HG02642 (cell line): Measurements from ENCODE around the gene PIP5K1C.

Source experiments
- ATAC-seq: cut with Tn5 transposase; IDR thresholded peaks from one replicate; pipeline ENCODE4 v1.9.1; 2021; ENCODE audit warnings: mild to moderate bottlenecking; ENCODE audit not compliant: unreplicated experiment, poor library complexity

The PIP5K1C gene, protein sequence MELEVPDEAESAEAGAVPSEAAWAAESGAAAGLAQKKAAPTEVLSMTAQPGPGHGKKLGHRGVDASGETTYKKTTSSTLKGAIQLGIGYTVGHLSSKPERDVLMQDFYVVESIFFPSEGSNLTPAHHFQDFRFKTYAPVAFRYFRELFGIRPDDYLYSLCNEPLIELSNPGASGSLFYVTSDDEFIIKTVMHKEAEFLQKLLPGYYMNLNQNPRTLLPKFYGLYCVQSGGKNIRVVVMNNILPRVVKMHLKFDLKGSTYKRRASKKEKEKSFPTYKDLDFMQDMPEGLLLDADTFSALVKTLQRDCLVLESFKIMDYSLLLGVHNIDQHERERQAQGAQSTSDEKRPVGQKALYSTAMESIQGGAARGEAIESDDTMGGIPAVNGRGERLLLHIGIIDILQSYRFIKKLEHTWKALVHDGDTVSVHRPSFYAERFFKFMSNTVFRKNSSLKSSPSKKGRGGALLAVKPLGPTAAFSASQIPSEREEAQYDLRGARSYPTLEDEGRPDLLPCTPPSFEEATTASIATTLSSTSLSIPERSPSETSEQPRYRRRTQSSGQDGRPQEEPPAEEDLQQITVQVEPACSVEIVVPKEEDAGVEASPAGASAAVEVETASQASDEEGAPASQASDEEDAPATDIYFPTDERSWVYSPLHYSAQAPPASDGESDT

GRCh38 chr19:3700242-3701032 is at the start of gene PIP5K1C:
PIP5K1C (minus strand) TSS chr19:3700468; CDS start chr19:3700390, 78 bp downstream.
- peak; percentile 87 for ATAC-seq

DNA sequence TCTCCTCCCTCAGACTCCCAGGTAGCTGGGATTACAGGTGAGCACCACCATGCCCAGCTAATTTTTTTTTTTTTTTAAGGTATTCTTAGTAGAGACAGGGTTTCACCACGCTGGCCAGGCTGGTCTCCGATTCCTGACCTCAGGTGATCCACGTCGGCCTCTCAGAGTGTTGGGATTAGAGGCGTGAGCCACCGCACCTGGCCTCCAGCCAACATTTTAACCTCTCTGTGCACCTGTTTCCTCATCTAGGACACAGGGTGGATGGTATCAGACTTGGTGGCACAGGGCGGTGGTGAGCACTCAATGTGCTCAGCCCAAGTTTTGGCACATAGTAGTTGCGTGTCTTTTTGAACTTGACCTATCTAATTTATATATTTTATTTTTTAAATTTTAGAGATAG is 48.7 kb upstream of the PIP5K1C start:
- no peak for ATAC-seq

- ATAC-seq, result no peak
Observed at GRCh38 chr19:3746371-3747056, 46.2 kb upstream of the PIP5K1C start.

- no peak for ATAC-seq
Observed at GRCh38 chr19:3745363-3746045, 45.2 kb upstream of the PIP5K1C start.

GRCh38 chr19:3743486-3743885 is 43.2 kb upstream of the PIP5K1C start:
- no peak for ATAC-seq

GRCh38 chr19:3740431-3740830 is 40.2 kb upstream of the PIP5K1C start:
- no peak for ATAC-seq

DNA sequence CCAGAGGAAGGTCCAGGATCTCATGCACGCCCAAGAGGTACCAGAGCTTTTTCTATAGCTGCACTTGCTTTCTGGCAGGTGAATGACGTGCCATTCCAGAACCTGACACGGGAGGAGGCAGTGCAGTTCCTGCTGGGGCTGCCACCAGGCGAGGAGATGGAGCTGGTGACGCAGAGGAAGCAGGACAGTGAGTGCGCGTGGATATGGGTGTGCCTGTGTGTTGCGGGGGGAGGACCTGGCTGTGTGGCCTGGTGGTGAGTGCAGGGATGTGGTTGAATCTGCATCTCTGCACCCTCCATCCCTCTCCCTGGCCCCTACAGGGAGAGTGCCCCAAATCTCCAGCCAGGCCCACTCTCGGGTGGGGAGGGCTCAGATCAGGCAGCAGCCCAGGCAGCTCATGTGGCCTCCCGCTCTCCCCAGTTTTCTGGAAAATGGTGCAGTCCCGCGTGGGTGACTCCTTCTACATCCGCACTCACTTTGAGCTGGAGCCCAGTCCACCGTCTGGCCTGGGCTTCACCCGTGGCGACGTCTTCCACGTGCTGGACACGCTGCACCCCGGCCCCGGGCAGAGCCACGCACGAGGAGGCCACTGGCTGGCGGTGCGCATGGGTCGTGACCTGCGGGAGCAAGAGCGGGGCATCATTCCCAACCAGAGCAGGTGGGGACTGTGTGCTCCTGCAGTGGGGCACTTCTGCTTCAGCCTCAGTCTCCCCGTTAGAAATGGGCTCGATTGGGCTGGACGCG is 38.4 kb upstream of the PIP5K1C start:
- no peak for ATAC-seq

- no peak for ATAC-seq
Observed at GRCh38 chr19:3737487-3738205, 37.4 kb upstream of the PIP5K1C start.

DNA sequence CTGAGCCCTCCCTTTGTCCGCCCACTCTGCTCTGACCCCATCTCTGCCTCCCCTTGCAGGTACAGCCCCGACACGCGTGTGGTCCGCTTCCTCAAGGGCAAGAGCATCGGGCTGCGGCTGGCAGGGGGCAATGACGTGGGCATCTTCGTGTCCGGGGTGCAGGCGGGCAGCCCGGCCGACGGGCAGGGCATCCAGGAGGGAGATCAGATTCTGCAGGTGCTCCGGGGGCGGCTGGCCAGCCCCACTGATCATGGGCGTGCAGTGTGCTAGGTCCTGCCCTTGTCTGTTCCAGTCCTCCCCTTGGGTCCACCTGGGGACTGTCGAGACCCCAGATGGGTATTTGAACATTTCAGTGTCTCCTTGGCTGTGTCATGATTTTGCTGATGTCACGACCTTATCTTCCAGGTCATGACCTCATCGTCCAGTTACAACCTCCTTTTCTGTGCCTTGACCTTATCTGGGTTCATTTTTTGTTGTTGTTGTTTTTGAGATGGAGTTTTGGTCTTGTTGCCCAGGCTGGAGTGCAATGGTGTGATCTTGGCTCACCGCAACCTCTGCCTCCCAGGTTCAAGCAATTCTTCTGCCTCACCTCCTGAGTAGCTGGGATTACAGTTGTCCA is 35.9 kb upstream of the PIP5K1C start:
- no peak for ATAC-seq

DNA sequence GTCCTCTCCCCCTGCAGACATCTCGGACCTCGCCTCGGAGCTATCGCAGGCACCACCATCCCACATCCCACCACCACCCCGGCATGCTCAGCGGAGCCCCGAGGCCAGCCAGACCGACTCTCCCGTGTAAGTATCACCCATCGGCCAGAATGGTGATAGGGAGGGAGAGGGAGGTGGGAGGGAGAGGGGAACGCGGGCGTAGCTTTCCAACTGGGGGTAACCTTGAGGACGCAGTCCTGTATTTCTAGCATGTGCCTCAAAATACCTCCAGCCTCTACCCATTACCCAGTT is 34.0 kb upstream of the PIP5K1C start:
- no peak for ATAC-seq

- no peak for ATAC-seq
Observed at GRCh38 chr19:3733549-3734309, 33.5 kb upstream of the PIP5K1C start.

DNA sequence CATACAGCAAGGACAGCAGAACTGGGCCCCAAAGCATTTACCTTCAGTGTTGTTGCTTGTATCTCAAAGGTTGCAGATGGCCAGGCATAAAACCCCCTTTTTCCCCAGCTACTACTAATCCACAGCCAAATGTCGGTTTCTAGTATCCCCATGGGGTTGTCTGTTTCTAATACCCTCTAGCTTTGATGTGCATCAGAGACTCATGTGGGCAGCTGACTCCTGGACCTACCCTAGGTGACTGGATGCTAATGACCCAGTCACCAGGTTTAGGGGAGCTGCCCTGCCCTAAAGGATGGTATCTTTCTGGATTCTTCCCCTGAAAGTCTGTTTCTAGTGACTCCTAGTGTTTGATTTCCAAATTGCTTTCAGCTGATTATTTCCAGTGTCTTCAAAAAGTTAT is 31.8 kb upstream of the PIP5K1C start:
- ATAC-seq, result no peak

DNA sequence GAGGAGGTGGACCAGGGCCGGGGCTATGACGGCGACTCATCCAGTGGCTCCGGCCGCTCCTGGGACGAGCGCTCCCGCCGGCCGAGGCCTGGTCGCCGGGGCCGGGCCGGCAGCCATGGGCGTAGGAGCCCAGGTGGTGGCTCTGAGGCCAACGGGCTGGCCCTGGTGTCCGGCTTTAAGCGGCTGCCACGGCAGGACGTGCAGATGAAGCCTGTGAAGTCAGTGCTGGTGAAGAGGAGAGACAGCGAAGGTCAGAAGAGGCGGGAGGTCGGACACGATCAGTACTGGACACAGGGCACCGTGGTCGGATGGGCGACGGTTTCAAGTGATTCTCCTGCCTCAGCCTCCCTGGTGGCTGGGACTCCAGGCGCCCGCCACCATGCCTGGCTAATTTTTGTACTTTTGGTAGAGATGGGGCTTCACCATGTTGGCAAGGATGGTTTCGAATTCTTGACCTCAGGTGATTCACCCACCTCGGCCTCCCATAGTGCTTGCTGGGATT is 30.2 kb upstream of the PIP5K1C start:
- no peak for ATAC-seq

GRCh38 chr19:3725640-3726310 is 25.5 kb upstream of the PIP5K1C start:
- no peak for ATAC-seq

DNA sequence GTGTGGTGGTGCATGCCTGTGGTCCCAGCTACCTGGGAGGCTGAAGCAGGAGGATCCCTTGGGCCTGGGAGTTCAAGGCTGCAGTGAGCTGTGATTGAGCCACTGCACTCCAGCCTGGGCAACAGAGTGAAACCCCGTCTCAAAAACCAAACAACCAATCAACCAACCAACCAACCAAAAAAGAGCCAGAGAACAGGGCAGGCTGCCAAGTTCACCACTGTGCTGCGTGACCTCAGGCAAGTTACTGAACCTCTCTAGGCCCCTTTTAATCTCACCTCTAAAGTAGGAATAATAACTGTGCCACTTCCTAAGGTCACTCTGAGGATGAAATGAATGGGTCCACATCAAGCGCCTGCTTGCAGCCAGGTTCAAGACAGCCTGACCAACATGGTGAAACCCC is 24.9 kb upstream of the PIP5K1C start:
- no peak for ATAC-seq

DNA sequence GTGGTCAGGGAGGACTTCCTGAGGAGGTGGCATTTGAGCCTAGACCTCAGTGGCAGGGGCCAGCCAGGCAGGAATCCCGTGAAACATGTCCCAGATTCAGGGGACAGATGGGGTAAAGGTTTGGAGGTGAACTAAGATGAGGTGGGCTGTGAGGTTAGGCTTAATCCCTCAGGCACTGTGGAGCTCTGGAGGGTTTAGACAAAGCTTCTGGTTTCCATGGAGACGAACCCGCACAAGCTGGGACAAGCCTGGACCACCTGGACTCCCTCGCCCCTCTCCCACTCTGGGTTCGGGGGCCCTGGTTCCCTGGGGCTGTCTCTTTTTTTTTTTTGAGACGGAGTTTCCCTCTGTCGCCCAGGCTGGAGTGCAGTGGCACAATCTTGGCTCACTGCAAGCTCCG is 23.6 kb upstream of the PIP5K1C start:
- no peak for ATAC-seq

- ATAC-seq, result no peak
Observed at GRCh38 chr19:3723110-3723488, 22.8 kb upstream of the PIP5K1C start.
